Prostate gland (tissue), 2 donors: ENCODE measurements around the gene CSNK1D.
"Not testable (repeated sequence)": the region's sequence is repeated elsewhere in the genome, so short reads cannot be mapped to it uniquely, and the experiment has no call there.

Experiments used
- POLR2AphosphoS5 ChIP-seq: sonication (generic); formaldehyde crosslinking; IDR thresholded peaks from one replicate; pipeline ENCODE4 v1.6.1; 2017; ENCODE audit warnings: antibody characterized with exemption
- TF ChIP-seq, protein P1 (sequence below), 4 experiments: fragments of 200-600 bp in 2 of 4; fragments of 450-650 bp in 2 of 4; sonication (generic) in 2 of 4; IDR thresholded peaks; 1 replicate in 3 of 4; 2 replicates in 1 of 4; pipeline ENCODE4 v1.5.1; 2016 to 2019; ENCODE audit warnings: antibody characterized with exemption in 4 of 4, mild to moderate bottlenecking in 2 of 4, moderate library complexity in 2 of 4

DNA sequence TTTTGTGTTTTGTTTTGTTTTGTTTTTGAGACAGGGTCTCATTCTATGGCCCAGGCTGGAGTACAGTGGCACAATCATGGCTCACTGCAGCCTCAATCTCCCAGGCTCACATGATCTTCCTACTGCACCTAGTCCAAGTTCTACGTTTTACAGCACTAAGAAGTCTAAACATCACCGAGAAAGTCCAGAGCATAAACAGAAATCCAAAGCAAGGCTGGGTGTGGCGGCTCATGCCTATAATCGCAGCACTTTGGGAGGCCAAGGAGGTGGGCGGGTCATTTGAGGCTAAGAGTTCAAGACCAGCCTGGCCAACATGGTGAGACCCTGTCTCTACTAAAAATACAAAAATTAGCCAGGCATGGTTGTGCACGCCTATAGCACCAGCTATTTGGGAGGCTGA, 80.5 kb downstream of the CSNK1D start:
- TF ChIP-seq, protein P1, sequence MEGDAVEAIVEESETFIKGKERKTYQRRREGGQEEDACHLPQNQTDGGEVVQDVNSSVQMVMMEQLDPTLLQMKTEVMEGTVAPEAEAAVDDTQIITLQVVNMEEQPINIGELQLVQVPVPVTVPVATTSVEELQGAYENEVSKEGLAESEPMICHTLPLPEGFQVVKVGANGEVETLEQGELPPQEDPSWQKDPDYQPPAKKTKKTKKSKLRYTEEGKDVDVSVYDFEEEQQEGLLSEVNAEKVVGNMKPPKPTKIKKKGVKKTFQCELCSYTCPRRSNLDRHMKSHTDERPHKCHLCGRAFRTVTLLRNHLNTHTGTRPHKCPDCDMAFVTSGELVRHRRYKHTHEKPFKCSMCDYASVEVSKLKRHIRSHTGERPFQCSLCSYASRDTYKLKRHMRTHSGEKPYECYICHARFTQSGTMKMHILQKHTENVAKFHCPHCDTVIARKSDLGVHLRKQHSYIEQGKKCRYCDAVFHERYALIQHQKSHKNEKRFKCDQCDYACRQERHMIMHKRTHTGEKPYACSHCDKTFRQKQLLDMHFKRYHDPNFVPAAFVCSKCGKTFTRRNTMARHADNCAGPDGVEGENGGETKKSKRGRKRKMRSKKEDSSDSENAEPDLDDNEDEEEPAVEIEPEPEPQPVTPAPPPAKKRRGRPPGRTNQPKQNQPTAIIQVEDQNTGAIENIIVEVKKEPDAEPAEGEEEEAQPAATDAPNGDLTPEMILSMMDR (IDR thresholded peaks at IDR 0.05): not testable (repeated sequence)
- not testable (repeated sequence) for TF ChIP-seq POLR2AphosphoS5
